Measurements from ENCODE around the gene DNAH2. TPM values are rescaled to one million over a fixed set of nuclear protein-coding genes. Genes with fewer than 3 reads are reported as not detected.
A peak's percentile ranks its signal among the peaks of the same experiment; 100 is the strongest.

The DNAH2 gene
- total and polyA plus RNA-seq, 2 of the 13 experiments (the other 11 are each of a cell fraction or from before 2014, with no cell fraction given) = not detected

GRCh38 chr17:7841915-7842379 is 124.4 kb downstream of the DNAH2 start (continued):
- TF ChIP-seq THYN1 (CRISPR knock-in tag; IDR thresholded peaks at IDR 0.05; ENCODE audit: borderline replicate concordance, low read depth) (no peak), ZNF142 (CRISPR knock-in tag; IDR thresholded peaks at IDR 0.05) (0 out of 2 replicates have a peak, but pooled peaks have one; percentile 24), NR1H2 (CRISPR knock-in tag; IDR thresholded peaks at IDR 0.05; ENCODE audit: borderline replicate concordance, low read depth) (no peak), ZNF616 (CRISPR knock-in tag; IDR thresholded peaks at IDR 0.05; ENCODE audit: low read depth) (no peak), HBP1 (CRISPR knock-in tag; IDR thresholded peaks at IDR 0.05; ENCODE audit: low read depth) (no peak), EED (CRISPR knock-in tag; IDR thresholded peaks at IDR 0.05) (no peak), ZFP62 (CRISPR knock-in tag; IDR thresholded peaks at IDR 0.05) (no peak), MXD1 (CRISPR knock-in tag; IDR thresholded peaks at IDR 0.05) (no peak), ZNF639 (CRISPR knock-in tag; conservative IDR thresholded peaks at IDR 0.05) (no peak), ATAD3A (CRISPR knock-in tag; IDR thresholded peaks at IDR 0.05) (no peak), CENPBD1 (CRISPR knock-in tag; IDR thresholded peaks at IDR 0.05; ENCODE audit: borderline replicate concordance, low read depth) (no peak), ZNF557 (CRISPR knock-in tag; IDR thresholded peaks at IDR 0.05) (no peak), NFAT5 (CRISPR knock-in tag; IDR thresholded peaks at IDR 0.05) (no peak), ZNF354B (CRISPR knock-in tag; IDR thresholded peaks at IDR 0.05) (no peak), ESRRA (CRISPR knock-in tag; IDR thresholded peaks at IDR 0.05; ENCODE audit: low read depth) (no peak)
